Pulmonary artery endothelial cell (primary cell): Measurements from ENCODE around the gene POLR3G. TPM values are rescaled to one million over a fixed set of nuclear protein-coding genes. Genes with fewer than 3 reads are reported as not detected.

ENCODE experiments used
- DNase-seq: peaks from one replicate; pipeline ENCODE4 v3.0.0-alpha.2; 2011; ENCODE audit warnings: low read depth, low spot score
- total RNA-seq: library from RNA; depleted of rRNA; stranded (reverse); fragments of >200 nt; gene quantifications from 2 replicates; pipeline ENCODE4 v1.2.3, GENCODE V29; 2014

Gene POLR3G
- total RNA-seq, 1 donor from 2014 or later, result 10.0 TPM

GRCh38 chr5:90550963-90551362 lies 76.3 kb downstream of the POLR3G start:
- no peak for DNase-seq

- DNase-seq, result no peak
Measured at GRCh38 chr5:90551376-90551775, 76.7 kb downstream of the POLR3G start.

GRCh38 chr5:90553711-90554110 lies 79.0 kb downstream of the POLR3G start:
- no peak for DNase-seq

- DNase-seq, result no peak
Measured at GRCh38 chr5:90554358-90555006, 79.8 kb downstream of the POLR3G start.

- no peak for DNase-seq
Measured at GRCh38 chr5:90555666-90556065, 81.0 kb downstream of the POLR3G start.

GRCh38 chr5:90557391-90557790 lies 82.7 kb downstream of the POLR3G start:
- no peak for DNase-seq

GRCh38 chr5:90557871-90558270 lies 83.2 kb downstream of the POLR3G start:
- DNase-seq, result no peak

- DNase-seq, result no peak
Measured at GRCh38 chr5:90558344-90559192, 83.9 kb downstream of the POLR3G start, which contains the start of gene ADGRV1. Gene ADGRV1, plus strand, starts transcription at chr5:90558797. Its CDS starts 99 bp downstream, at chr5:90558896.

GRCh38 chr5:90560771-90561170 lies 86.1 kb downstream of the POLR3G start:
- DNase-seq, result no peak

GRCh38 chr5:90561766-90562165 lies 87.1 kb downstream of the POLR3G start:
- DNase-seq, result no peak

GRCh38 chr5:90562341-90562740 lies 87.7 kb downstream of the POLR3G start:
- no peak for DNase-seq

GRCh38 chr5:90563108-90563507 lies 88.4 kb downstream of the POLR3G start:
- no peak for DNase-seq

Other genes with a start within 250 kb of the POLR3G start
- gene CETN3, start 65.1 kb upstream of the POLR3G start, total RNA-seq, result 9.2 and 19.8 TPM in 2 replicates
- gene MBLAC2, start 93 bp upstream of the POLR3G start, total RNA-seq, result 4.1 and 6.3 TPM in 2 replicates
- 15.3 and 24.4 TPM in 2 replicates for gene LYSMD3, start 54.7 kb downstream of the POLR3G start, total RNA-seq
- gene ADGRV1, start 83.9 kb downstream of the POLR3G start, total RNA-seq, result 0.04 and 0.20 TPM in 2 replicates